ENCODE results near the gene COL4A2. TPM values are rescaled to one million over a fixed set of nuclear protein-coding genes. Genes with fewer than 3 reads are reported as not detected.

COL4A2 gene
- total RNA-seq, 4 donors from 2014 or later: 97.6 to 193 (median 131) TPM

DNA sequence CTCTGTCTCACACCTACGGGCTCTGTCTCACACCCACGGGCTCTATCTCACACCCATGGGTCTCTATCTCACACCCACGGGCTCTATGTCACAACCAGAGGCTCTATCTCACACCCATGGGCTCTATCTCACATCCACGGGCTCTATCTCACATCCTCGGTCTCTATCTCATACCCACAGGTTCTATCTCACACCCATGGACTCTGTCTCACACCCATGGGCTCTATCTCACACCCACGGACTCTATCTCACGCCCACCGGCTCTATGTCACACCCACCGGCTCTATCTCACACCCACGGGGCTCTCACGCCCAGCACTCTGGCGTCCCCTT, 73.9 kb downstream of the COL4A2 start:
- intact Hi-C loops (cut with DNase I): no loop called here
- Histone ChIP-seq H3K4me1 (peaks cover 25 to 39% of the 10 kb centered on the region in 2 donors), H3K27ac (peak overlapping the region in 1 of 3 donors; percentile 32)

DNA sequence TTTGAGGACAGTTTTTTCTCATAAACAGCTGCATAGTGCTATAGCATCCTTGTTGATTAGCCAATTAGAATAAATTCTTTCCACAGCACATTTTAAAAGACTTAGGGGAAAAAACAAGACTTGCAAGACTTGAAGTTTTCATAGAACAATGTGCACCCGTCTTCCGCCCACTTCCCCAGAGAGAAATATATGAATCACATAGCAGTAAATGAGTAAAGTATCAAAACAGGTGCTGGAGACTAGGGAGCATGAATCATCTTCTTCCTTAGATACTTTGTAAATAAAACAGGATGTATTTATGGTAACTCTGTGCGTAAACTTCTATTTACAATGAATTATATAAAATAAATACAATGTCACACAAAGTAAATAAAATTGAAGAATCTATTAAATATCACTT, 75.1 kb downstream of the COL4A2 start:
- 85 to 91% methylated on average over 3 of the region's 3 CpGs for whole genome bisulfite sequencing, 2 donors
- peaks cover 13 to 29% of the 10 kb centered on the region in 2 donors for H3K4me1 ChIP-seq
- intact Hi-C loops (cut with DNase I): no loop called here

More for the DNA sequence above, 73.9 kb downstream of the COL4A2 start:
- Histone ChIP-seq H3K4me3 (replicated peaks in 1 of 3) (no peak overlapping the region), H3K27me3 (no peaks in the 10 kb centered on the region), H3K9me3 (no peaks in the 10 kb centered on the region), H3K36me3 (no peaks in the 10 kb centered on the region)
- 92 to 96% methylated on average over 12 of the region's 12 CpGs for WGBS, 2 donors
- no peak for DNase-seq
- TF ChIP-seq, protein P1, sequence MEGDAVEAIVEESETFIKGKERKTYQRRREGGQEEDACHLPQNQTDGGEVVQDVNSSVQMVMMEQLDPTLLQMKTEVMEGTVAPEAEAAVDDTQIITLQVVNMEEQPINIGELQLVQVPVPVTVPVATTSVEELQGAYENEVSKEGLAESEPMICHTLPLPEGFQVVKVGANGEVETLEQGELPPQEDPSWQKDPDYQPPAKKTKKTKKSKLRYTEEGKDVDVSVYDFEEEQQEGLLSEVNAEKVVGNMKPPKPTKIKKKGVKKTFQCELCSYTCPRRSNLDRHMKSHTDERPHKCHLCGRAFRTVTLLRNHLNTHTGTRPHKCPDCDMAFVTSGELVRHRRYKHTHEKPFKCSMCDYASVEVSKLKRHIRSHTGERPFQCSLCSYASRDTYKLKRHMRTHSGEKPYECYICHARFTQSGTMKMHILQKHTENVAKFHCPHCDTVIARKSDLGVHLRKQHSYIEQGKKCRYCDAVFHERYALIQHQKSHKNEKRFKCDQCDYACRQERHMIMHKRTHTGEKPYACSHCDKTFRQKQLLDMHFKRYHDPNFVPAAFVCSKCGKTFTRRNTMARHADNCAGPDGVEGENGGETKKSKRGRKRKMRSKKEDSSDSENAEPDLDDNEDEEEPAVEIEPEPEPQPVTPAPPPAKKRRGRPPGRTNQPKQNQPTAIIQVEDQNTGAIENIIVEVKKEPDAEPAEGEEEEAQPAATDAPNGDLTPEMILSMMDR (IDR thresholded peaks at IDR 0.05): no peak
- TF ChIP-seq POLR2A (IDR thresholded peaks at IDR 0.05): no peak

DNA sequence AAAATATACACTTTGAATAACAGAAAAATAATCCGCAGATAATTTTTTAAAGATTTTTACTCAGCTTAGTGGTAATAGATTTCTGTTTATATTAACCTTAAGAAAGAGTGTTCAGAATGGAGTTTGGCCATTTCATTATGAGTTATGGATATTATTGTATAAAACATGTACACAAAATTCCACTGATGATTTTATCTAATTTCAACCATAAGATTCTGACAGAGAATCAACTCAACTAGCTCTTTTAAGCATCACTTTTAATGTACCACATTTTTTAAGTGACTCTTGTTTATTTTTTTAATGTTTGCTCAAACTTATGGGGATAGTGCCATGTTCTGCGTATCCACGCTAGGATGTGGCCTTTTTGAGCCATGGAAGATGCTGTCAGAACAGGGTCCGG, 75.7 kb downstream of the COL4A2 start:
- Histone ChIP-seq H3K27me3 (no peaks in the 10 kb centered on the region), H3K9me3 (no peaks in the 10 kb centered on the region), H3K4me1 (peaks cover 10 to 29% of the 10 kb centered on the region in 2 donors), H3K27ac (no peak overlapping the region), H3K4me3 (replicated peaks in 1 of 3) (no peak overlapping the region), H3K36me3 (no peaks in the 10 kb centered on the region)
- TF ChIP-seq, protein P1 (IDR thresholded peaks at IDR 0.05): no peak
- no peak for TF ChIP-seq POLR2A (IDR thresholded peaks at IDR 0.05)
- intact Hi-C loops (cut with DNase I): no loop called here
- WGBS, 2 donors: 91 to 93% methylated on average over 4 of the region's 4 CpGs
- no peak for DNase-seq

More for the DNA sequence above, 75.1 kb downstream of the COL4A2 start:
- H3K4me3 ChIP-seq (replicated peaks in 1 of 3): no peak overlapping the region
- TF ChIP-seq, protein P1 (IDR thresholded peaks at IDR 0.05): no peak
- no peaks in the 10 kb centered on the region for H3K27me3 ChIP-seq
- H3K36me3 ChIP-seq: no peaks in the 10 kb centered on the region
- H3K27ac ChIP-seq: no peak overlapping the region
- no peak for DNase-seq
- no peaks in the 10 kb centered on the region for H3K9me3 ChIP-seq

DNA sequence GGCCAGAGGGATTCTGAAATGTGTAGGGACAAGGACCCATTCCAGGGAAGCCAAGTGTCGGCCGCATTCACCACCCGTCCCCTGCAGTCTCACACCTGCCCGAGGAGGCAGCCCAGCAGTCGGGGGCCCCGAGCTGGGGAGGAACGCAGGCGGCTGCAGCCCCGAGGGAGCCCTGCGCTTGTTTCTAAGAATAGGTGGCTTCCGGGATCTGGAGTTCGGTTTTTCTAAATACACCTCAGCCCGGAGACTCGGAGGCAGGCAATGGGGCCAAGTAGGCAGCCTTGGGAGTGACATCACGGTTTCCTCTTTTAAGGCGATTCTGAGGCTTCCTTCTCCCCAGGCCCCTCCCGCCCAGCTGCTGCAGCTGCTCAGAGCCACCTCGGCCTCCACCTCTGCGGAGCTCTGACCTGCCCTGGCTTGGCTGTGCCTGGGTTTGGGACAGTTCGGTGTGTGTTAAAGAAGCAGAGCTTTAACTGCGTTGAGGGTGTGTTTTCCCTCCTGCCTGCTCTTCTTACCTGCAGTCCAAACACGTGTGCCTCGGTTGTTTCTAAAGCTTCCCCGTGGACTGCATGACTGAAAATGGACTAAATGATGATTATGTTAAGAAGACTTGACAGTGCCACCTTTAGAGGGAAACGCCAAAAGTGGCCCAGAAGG, 80.5 kb downstream of the COL4A2 start:
- Histone ChIP-seq H3K9me3 (no peaks in the 10 kb centered on the region), H3K27me3 (no peaks in the 10 kb centered on the region), H3K4me3 (replicated peaks in 1 of 3) (no peak overlapping the region), H3K36me3 (no peaks in the 10 kb centered on the region), H3K4me1 (peaks cover 15 to 27% of the 10 kb centered on the region in 2 donors), H3K27ac (peak overlapping the region; percentile 74 to 88 (median 81))
- DNase-seq: peak; percentile 26 to 29
- TF ChIP-seq, protein P1 (IDR thresholded peaks at IDR 0.05): no peak
- no peak for TF ChIP-seq POLR2A (IDR thresholded peaks at IDR 0.05)
- WGBS, 2 donors: 35 to 50% methylated on average over 5 to 23 of the region's 25 CpGs
- intact Hi-C loops (cut with DNase I): no loop called here

DNA sequence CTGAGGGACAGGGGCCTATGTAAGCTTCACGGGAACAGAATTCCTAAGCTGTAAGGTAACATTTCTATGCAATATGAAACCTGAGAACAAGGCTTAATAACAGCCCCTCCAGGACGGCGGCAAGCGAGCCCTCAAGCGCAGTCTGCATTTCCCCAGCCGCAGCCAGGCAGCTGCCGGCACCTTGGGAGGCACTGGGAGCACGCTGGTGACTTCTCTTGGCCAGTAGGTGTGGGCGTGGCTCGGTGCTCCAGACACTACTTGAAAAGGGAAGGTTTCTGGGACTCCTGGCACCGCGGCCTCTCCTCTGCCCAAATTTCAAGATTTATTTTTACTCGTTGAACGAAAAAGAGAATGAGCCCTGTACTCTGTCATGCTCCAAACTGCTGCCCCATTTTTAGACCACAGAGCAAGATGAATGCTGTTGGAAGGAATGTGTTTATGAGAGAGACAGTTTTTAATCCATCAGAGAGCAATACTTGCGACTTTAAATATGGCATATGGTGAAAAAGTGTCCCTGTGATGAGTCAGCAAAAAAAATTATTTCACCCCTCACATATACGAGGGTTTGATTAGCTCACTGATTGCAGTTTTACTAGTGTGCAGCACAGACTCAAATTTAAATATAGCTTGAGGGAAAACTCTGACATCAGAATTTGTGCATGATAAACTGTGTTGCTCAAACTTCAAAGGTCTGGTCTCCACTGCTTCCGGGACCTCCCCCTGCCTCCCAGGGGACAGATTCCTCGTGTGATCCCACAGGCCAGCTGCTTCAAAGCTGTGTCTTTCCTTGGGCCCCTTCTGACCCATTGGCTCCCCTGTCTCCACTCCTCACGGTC, 81.2 kb downstream of the COL4A2 start:
- Histone ChIP-seq H3K27me3 (no peaks in the 10 kb centered on the region), H3K4me1 (peaks cover 15 to 27% of the 10 kb centered on the region in 2 donors), H3K4me3 (replicated peaks in 1 of 3) (no peak overlapping the region), H3K36me3 (no peaks in the 10 kb centered on the region), H3K9me3 (no peaks in the 10 kb centered on the region), H3K27ac (peak overlapping the region; percentile 74 to 88 (median 81))
- TF ChIP-seq, protein P1 (IDR thresholded peaks at IDR 0.05): no peak
- TF ChIP-seq POLR2A (IDR thresholded peaks at IDR 0.05): peak in 1 of 2 donors; percentile 67
- 39 to 42% methylated on average over 19 of the region's 19 CpGs for WGBS, 2 donors
- intact Hi-C loops (cut with DNase I): no loop called here
- DNase-seq: peak; percentile 84 to 85
